GM12801 (cell line): ENCODE data around the gene PRSS27.

ENCODE experiments used
- CTCF ChIP-seq: IDR thresholded peaks from one replicate; pipeline ENCODE4 v1.5.1; 2011; ENCODE audit warnings: control low read depth; ENCODE audit not compliant: insufficient read length; ENCODE audit errors: extremely low read depth

PRSS27 gene

GRCh38 chr16:2675714-2676113 lies 44.3 kb downstream of the PRSS27 start:
- no peak for TF ChIP-seq CTCF

- TF ChIP-seq CTCF: no peak
Measured at GRCh38 chr16:2675021-2675420, 45.0 kb downstream of the PRSS27 start.

GRCh38 chr16:2673066-2673999 lies 46.7 kb downstream of the PRSS27 start:
- no peak for TF ChIP-seq CTCF

GRCh38 chr16:2671741-2672140 lies 48.3 kb downstream of the PRSS27 start:
- TF ChIP-seq CTCF: no peak

- TF ChIP-seq CTCF: no peak
Measured at GRCh38 chr16:2664574-2664982, 55.4 kb downstream of the PRSS27 start.

GRCh38 chr16:2663553-2664546 lies 56.2 kb downstream of the PRSS27 start:
- TF ChIP-seq CTCF: no peak
